ENCODE measurements around the gene DSC1. TPM values are rescaled to one million over a fixed set of nuclear protein-coding genes. Genes with fewer than 3 reads are reported as not detected.

The DSC1 gene
- total RNA-seq, 2 experiments from 2014 or later, result 1.6 to 1.7 TPM

DNA sequence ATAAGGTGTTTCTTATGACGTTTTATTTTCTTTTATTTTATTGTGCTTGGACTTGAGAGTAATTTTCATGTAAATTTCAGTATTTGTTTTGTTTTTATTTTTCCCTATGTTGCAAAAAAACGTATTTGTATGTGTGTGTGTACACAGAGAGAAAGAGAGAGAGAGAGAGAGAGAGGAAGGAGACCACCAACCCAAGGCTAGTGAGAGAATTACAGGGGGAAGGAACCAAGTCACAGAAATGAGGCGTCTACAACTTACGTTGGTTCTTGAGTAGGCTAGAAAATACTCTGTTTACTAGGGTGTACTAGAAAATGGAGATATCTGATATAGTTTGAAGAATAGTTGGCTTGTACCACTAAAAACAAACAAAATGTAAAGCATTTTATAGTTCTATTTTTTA, 7.7 kb upstream of the DSC1 start:
- Histone ChIP-seq H3K4me1 (ENCODE audit: insufficient read depth, low read length) (no peaks in the 10 kb centered on the region), H3K4me3 (ENCODE audit: low read length) (no peak overlapping the region), H3K9me3 (ENCODE audit: control insufficient read depth in 1 of 2, insufficient read depth in 1 of 2, low read length in 2 of 2) (no peaks in the 10 kb centered on the region), H3K27ac (ENCODE audit: low read depth in 1 of 2, low read length in 2 of 2) (no peak overlapping the region), H3K36me3 (ENCODE audit: insufficient read depth, low read length) (no peaks in the 10 kb centered on the region), H3K27me3 (ENCODE audit: control insufficient read depth in 1 of 2, insufficient read depth in 2 of 2, low read length in 2 of 2) (no peaks in the 10 kb centered on the region)
- H3K27me3 Mint-ChIP-seq, result no peaks in the 10 kb centered on the region
- TF ChIP-seq, protein P1, sequence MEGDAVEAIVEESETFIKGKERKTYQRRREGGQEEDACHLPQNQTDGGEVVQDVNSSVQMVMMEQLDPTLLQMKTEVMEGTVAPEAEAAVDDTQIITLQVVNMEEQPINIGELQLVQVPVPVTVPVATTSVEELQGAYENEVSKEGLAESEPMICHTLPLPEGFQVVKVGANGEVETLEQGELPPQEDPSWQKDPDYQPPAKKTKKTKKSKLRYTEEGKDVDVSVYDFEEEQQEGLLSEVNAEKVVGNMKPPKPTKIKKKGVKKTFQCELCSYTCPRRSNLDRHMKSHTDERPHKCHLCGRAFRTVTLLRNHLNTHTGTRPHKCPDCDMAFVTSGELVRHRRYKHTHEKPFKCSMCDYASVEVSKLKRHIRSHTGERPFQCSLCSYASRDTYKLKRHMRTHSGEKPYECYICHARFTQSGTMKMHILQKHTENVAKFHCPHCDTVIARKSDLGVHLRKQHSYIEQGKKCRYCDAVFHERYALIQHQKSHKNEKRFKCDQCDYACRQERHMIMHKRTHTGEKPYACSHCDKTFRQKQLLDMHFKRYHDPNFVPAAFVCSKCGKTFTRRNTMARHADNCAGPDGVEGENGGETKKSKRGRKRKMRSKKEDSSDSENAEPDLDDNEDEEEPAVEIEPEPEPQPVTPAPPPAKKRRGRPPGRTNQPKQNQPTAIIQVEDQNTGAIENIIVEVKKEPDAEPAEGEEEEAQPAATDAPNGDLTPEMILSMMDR (IDR thresholded peaks at IDR 0.05), result no peak
- no peaks in the 10 kb centered on the region for H3K36me3 Mint-ChIP-seq (ENCODE audit: low read depth)
- ATAC-seq (ENCODE audit: poor library complexity), result no peak
- DNase-seq, result no peak
- CTCF ChIA-PET, result no interaction called here
- no peak overlapping the region for H3K4me3 Mint-ChIP-seq
- H3K9me3 Mint-ChIP-seq, result no peaks in the 10 kb centered on the region
- POLR2A ChIA-PET, result no interaction called here
- no peaks in the 10 kb centered on the region for H3K4me1 Mint-ChIP-seq (ENCODE audit: low read depth)
- H3K27ac Mint-ChIP-seq, result no peak overlapping the region
- intact Hi-C loops (cut with DNase I, micrococcal nuclease), result no loop called here

GRCh38 chr18:31162419-31162793, 250 bp downstream of the DSC1 start:
- H3K27me3 ChIP-seq (ENCODE audit: control insufficient read depth in 1 of 2, insufficient read depth in 2 of 2, low read length in 2 of 2), result no peaks in the 10 kb centered on the region
- H3K9me3 Mint-ChIP-seq, result peaks cover 2% of the 10 kb centered on the region
- peaks cover 0 to 7% of the 10 kb centered on the region in 2 experiments for H3K9me3 ChIP-seq (ENCODE audit: control insufficient read depth in 1 of 2, insufficient read depth in 1 of 2, low read length in 2 of 2)
- H3K4me1 Mint-ChIP-seq (ENCODE audit: low read depth), result peaks cover 31% of the 10 kb centered on the region
- TF ChIP-seq, protein P1 (IDR thresholded peaks at IDR 0.05), result no peak
- POLR2A ChIA-PET, result no interaction called here
- no peak for DNase-seq
- H3K36me3 Mint-ChIP-seq (ENCODE audit: low read depth), result peaks cover 1% of the 10 kb centered on the region
- H3K4me3 ChIP-seq (ENCODE audit: low read length), result peak overlapping the region; percentile 37
- H3K27ac ChIP-seq (ENCODE audit: low read depth in 1 of 2, low read length in 2 of 2), result peak overlapping the region in 1 of 2 donors; percentile 19
- peak overlapping the region; percentile 85 for H3K27ac Mint-ChIP-seq
- H3K4me3 Mint-ChIP-seq, result peak overlapping the region; percentile 85
- CTCF ChIA-PET, result no interaction called here
- no peaks in the 10 kb centered on the region for H3K36me3 ChIP-seq (ENCODE audit: insufficient read depth, low read length)
- intact Hi-C loops (cut with DNase I, micrococcal nuclease), result no loop called here
- H3K4me1 ChIP-seq (ENCODE audit: insufficient read depth, low read length), result no peaks in the 10 kb centered on the region
- ATAC-seq (ENCODE audit: poor library complexity), result peak; percentile 4
- no peaks in the 10 kb centered on the region for H3K27me3 Mint-ChIP-seq

GRCh38 chr18:31161757-31162418, 768 bp downstream of the DSC1 start:
- H3K4me3 Mint-ChIP-seq, result peak overlapping the region; percentile 85
- ChIA-PET CTCF (no interaction called here), POLR2A (no interaction called here)
- intact Hi-C loops (cut with DNase I, micrococcal nuclease), result no loop called here
- Histone ChIP-seq H3K27ac (ENCODE audit: low read depth in 1 of 2, low read length in 2 of 2) (peak overlapping the region in 1 of 2 donors; percentile 19), H3K4me3 (ENCODE audit: low read length) (peak overlapping the region; percentile 37), H3K4me1 (ENCODE audit: insufficient read depth, low read length) (no peaks in the 10 kb centered on the region), H3K36me3 (ENCODE audit: insufficient read depth, low read length) (no peaks in the 10 kb centered on the region), H3K9me3 (ENCODE audit: control insufficient read depth in 1 of 2, insufficient read depth in 1 of 2, low read length in 2 of 2) (peaks cover 0 to 7% of the 10 kb centered on the region in 2 experiments), H3K27me3 (ENCODE audit: control insufficient read depth in 1 of 2, insufficient read depth in 2 of 2, low read length in 2 of 2) (no peaks in the 10 kb centered on the region)
- ATAC-seq (ENCODE audit: poor library complexity) (no peak), DNase-seq (no peak)
- H3K36me3 Mint-ChIP-seq (ENCODE audit: low read depth), result peaks cover 6% of the 10 kb centered on the region
- peaks cover 2% of the 10 kb centered on the region for H3K9me3 Mint-ChIP-seq
- peak overlapping the region; percentile 85 for H3K27ac Mint-ChIP-seq
- no peaks in the 10 kb centered on the region for H3K27me3 Mint-ChIP-seq
- H3K4me1 Mint-ChIP-seq (ENCODE audit: low read depth), result peaks cover 31% of the 10 kb centered on the region
- TF ChIP-seq, protein P1 (IDR thresholded peaks at IDR 0.05), result no peak

All from CD4-positive, alpha-beta T cell (primary cell).